ENCODE results near the gene ADIRF. TPM values are rescaled to one million over a fixed set of nuclear protein-coding genes. Genes with fewer than 3 reads are reported as not detected.

Gene ADIRF
- total RNA-seq, 1 experiment from 2014 or later: not detected

DNA sequence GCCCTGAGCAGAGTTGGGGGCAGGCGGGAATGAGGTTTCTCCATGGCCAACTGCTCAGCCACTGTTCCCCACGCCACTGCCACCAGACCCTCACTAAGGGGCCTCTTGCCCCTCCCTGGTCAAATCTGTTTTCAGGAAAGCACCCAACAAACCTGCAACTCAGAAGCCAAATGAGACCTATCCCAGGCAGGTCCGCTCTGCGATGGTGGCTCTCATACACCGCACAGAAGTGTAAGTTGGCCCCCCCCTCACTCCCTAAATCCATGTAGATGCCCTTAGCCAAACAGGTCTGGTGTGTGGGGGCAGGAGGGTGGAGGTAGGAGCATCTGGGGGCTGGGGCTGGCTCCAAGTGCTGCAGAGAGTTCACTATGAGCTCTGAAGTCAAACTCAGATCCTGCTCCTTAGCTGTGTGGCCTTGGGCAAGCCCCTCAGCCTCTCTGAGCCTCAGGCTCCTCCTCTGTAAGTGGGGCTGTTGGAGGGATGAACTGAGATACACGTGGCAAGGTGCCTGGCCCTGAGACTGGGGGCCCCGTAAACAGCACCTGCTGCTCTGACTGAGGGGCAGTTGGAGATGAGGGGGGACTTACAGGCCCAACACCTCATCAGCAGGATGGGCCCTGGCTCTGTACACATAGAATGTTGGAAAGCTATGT is 12.0 kb upstream of the ADIRF start:
- ChIA-PET POLR2A (ENCODE audit: low non-redundant PET) (no interaction called here), CTCF (no interaction called here)
- Histone ChIP-seq H3K4me3 (ENCODE audit: low read depth, low read length, poor library complexity, severe bottlenecking) (no peak overlapping the region), H3K9me3 (ENCODE audit: low read depth, low read length, poor library complexity, severe bottlenecking) (no peaks in the 10 kb centered on the region), H3K36me3 (ENCODE audit: insufficient read depth, low read length, poor library complexity, severe bottlenecking) (no peaks in the 10 kb centered on the region), H3K27me3 (replicated peaks; ENCODE audit: insufficient read depth, low read depth, low read length, poor library complexity) (no peaks in the 10 kb centered on the region), H3K4me1 (ENCODE audit: insufficient read depth, low read length, poor library complexity, severe bottlenecking) (peaks cover 25% of the 10 kb centered on the region), H3K27ac (ENCODE audit: low read depth, low read length, poor library complexity, severe bottlenecking) (no peak overlapping the region)
- TF ChIP-seq, protein P1, sequence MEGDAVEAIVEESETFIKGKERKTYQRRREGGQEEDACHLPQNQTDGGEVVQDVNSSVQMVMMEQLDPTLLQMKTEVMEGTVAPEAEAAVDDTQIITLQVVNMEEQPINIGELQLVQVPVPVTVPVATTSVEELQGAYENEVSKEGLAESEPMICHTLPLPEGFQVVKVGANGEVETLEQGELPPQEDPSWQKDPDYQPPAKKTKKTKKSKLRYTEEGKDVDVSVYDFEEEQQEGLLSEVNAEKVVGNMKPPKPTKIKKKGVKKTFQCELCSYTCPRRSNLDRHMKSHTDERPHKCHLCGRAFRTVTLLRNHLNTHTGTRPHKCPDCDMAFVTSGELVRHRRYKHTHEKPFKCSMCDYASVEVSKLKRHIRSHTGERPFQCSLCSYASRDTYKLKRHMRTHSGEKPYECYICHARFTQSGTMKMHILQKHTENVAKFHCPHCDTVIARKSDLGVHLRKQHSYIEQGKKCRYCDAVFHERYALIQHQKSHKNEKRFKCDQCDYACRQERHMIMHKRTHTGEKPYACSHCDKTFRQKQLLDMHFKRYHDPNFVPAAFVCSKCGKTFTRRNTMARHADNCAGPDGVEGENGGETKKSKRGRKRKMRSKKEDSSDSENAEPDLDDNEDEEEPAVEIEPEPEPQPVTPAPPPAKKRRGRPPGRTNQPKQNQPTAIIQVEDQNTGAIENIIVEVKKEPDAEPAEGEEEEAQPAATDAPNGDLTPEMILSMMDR (conservative IDR thresholded peaks at IDR 0.05; ENCODE audit: low read depth, low read length): no peak
- TF ChIP-seq EZH2 (IDR thresholded peaks at IDR 0.05; ENCODE audit: borderline replicate concordance, low read depth, low read length, poor library complexity, severe bottlenecking): no peak
- BruUV-seq (replicated peaks): no TSS peak
- DNase-seq (ENCODE audit: low spot score): no peak
- intact Hi-C loops (cut with micrococcal nuclease; ENCODE audit: unreplicated experiment): no loop called here

DNA sequence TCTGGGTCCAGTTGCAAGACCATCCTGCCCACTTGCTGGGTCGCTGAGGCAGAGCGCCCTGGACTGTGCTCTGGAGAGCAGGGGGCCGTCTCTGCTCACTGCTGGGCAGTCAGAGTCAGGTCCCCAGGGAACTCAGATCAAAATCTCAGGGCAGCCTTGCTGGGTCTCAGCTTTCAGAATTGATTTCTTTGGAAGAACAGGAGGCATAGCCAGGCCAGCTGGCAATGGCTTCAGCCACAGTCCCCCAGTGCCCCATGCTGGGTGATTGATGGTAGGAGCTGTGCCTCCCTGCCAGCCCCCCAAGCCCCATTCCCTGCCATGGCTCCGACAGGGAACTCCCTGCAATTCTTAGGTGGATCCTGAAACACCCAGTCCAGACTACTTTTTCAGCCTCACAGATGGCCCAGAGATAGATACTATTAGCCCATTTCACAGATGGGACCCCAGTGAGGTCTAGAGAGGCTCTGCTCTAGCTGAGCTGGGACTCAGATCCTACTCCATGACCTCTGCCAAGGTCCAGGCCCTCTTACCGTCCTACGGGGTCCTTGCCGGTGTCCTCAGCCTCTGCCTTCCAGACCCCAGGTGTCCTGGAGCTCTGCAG is 11.3 kb upstream of the ADIRF start:
- Histone ChIP-seq H3K9me3 (ENCODE audit: low read depth, low read length, poor library complexity, severe bottlenecking) (no peaks in the 10 kb centered on the region), H3K27ac (ENCODE audit: low read depth, low read length, poor library complexity, severe bottlenecking) (no peak overlapping the region), H3K4me3 (ENCODE audit: low read depth, low read length, poor library complexity, severe bottlenecking) (no peak overlapping the region), H3K4me1 (ENCODE audit: insufficient read depth, low read length, poor library complexity, severe bottlenecking) (peaks cover 25% of the 10 kb centered on the region), H3K27me3 (replicated peaks; ENCODE audit: insufficient read depth, low read depth, low read length, poor library complexity) (no peaks in the 10 kb centered on the region), H3K36me3 (ENCODE audit: insufficient read depth, low read length, poor library complexity, severe bottlenecking) (no peaks in the 10 kb centered on the region)
- no peak for DNase-seq (ENCODE audit: low spot score)
- intact Hi-C loops (cut with micrococcal nuclease; ENCODE audit: unreplicated experiment): no loop called here
- ChIA-PET CTCF (no interaction called here), POLR2A (ENCODE audit: low non-redundant PET) (no interaction called here)
- TF ChIP-seq, protein P1 (conservative IDR thresholded peaks at IDR 0.05; ENCODE audit: low read depth, low read length): no peak
- TF ChIP-seq EZH2 (IDR thresholded peaks at IDR 0.05; ENCODE audit: borderline replicate concordance, low read depth, low read length, poor library complexity, severe bottlenecking): no peak
- BruUV-seq (replicated peaks): no TSS peak

DNA sequence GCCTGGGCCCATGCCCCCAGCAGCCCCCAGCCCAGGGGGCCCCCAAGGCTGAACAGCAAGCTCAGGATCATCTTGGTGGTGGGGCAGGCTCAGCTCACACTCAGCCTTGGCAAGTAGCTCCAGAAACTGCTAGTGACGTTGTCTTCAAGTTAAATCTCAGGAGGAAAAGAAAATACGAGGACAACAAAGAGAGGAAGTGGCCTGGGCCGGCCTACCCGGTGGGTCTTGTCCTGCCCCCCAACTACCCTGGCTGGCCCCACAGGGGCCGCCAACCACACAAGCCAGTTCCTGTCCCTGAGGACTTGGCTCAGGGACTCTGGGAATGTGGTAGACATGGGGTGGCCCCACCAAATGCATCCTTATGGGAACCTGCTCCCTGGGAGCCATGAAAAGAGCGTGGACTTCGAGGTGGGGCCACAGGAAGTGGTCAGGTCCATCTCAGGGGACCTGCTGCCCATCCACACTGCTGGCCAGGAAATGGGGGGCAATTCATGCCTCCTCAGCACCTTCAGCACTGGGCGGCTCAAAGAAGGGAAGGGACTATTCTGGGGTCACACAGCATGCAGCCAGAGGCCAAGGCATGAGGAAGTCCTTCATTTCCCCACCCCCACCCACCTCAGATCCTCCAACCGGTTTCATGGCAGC is 10.7 kb upstream of the ADIRF start, which contains the start of gene MMRN2:
Gene MMRN2 (minus strand): TSS at position 145 of the 645 bp plus-strand sequence. CDS start 74 bp downstream, at position 71.
- intact Hi-C loops (cut with micrococcal nuclease; ENCODE audit: unreplicated experiment): no loop called here
- POLR2A ChIA-PET (ENCODE audit: low non-redundant PET): no interaction called here
- H3K4me1 ChIP-seq (ENCODE audit: insufficient read depth, low read length, poor library complexity, severe bottlenecking): peaks cover 25% of the 10 kb centered on the region

More for the DNA sequence above, 10.7 kb upstream of the ADIRF start, which contains the start of gene MMRN2:
- H3K36me3 ChIP-seq (ENCODE audit: insufficient read depth, low read length, poor library complexity, severe bottlenecking): no peaks in the 10 kb centered on the region
- no TSS peak for BruUV-seq (replicated peaks)
- no peak for TF ChIP-seq EZH2 (IDR thresholded peaks at IDR 0.05; ENCODE audit: borderline replicate concordance, low read depth, low read length, poor library complexity, severe bottlenecking)
- TF ChIP-seq, protein P1 (conservative IDR thresholded peaks at IDR 0.05; ENCODE audit: low read depth, low read length): no peak
- no peak for DNase-seq (ENCODE audit: low spot score)
- CTCF ChIA-PET: no interaction called here
- H3K9me3 ChIP-seq (ENCODE audit: low read depth, low read length, poor library complexity, severe bottlenecking): no peaks in the 10 kb centered on the region
- H3K27ac ChIP-seq (ENCODE audit: low read depth, low read length, poor library complexity, severe bottlenecking): no peak within 1 kb of the TSS
- no peak within 1 kb of the TSS for H3K4me3 ChIP-seq (ENCODE audit: low read depth, low read length, poor library complexity, severe bottlenecking)
- no peaks in the 10 kb centered on the region for H3K27me3 ChIP-seq (replicated peaks; ENCODE audit: insufficient read depth, low read depth, low read length, poor library complexity)

Data from A673 (cell line).